Stimulated activated CD8-positive, alpha-beta memory T cell treated with anti-CD3 and anti-CD28 coated beads, Interleukin-12 subunit alpha, Interleukin-12 subunit beta, amount 100 ng/mL, for 1 hour (primary cell): Measurements from ENCODE around the gene FA2H.

Experiments used
- DNase-seq: peaks from one replicate; pipeline ENCODE4 v3.0.0-alpha.2; 2020; ENCODE audit warnings: low read depth

FA2H gene

GRCh38 chr16:74744566-74744965, 30.1 kb downstream of the FA2H start:
- no peak for DNase-seq

GRCh38 chr16:74743668-74744299, 30.8 kb downstream of the FA2H start:
- DNase-seq: no peak

GRCh38 chr16:74743045-74743667, 31.5 kb downstream of the FA2H start:
- DNase-seq: no peak

- DNase-seq: no peak
Observed at GRCh38 chr16:74742051-74742481, 32.6 kb downstream of the FA2H start.

- DNase-seq: no peak
Observed at GRCh38 chr16:74740795-74741304, 33.8 kb downstream of the FA2H start.

- DNase-seq: no peak
Observed at GRCh38 chr16:74739275-74739674, 35.3 kb downstream of the FA2H start.

GRCh38 chr16:74738816-74739215, 35.8 kb downstream of the FA2H start:
- DNase-seq: no peak

GRCh38 chr16:74738113-74738541, 36.5 kb downstream of the FA2H start:
- DNase-seq: no peak

- no peak for DNase-seq
Observed at GRCh38 chr16:74737521-74737920, 37.1 kb downstream of the FA2H start.

GRCh38 chr16:74736531-74737157, 38.0 kb downstream of the FA2H start:
- no peak for DNase-seq

- no peak for DNase-seq
Observed at GRCh38 chr16:74735554-74735953, 39.1 kb downstream of the FA2H start.

GRCh38 chr16:74735162-74735452, 39.5 kb downstream of the FA2H start:
- no peak for DNase-seq

GRCh38 chr16:74734361-74735161, 40.1 kb downstream of the FA2H start:
- no peak for DNase-seq

- DNase-seq: no peak
Observed at GRCh38 chr16:74732707-74733350, 41.8 kb downstream of the FA2H start.

GRCh38 chr16:74731853-74732477, 42.7 kb downstream of the FA2H start:
- no peak for DNase-seq

- DNase-seq: no peak
Observed at GRCh38 chr16:74729783-74730683, 44.6 kb downstream of the FA2H start.

- no peak for DNase-seq
Observed at GRCh38 chr16:74727903-74728302, 46.7 kb downstream of the FA2H start.

GRCh38 chr16:74726716-74727115, 47.9 kb downstream of the FA2H start:
- no peak for DNase-seq

- no peak for DNase-seq
Observed at GRCh38 chr16:74725651-74726455, 48.8 kb downstream of the FA2H start.
